ENCODE measurements around the gene TMEM30A.

GRCh38 chr6:75315978-75316377 is 31.4 kb upstream of the TMEM30A start:
- TF ChIP-seq TCF7L2 (IDR thresholded peaks at IDR 0.05; ENCODE audit: borderline replicate concordance, low read depth, low read length) = no peak
- TF ChIP-seq, protein P1, sequence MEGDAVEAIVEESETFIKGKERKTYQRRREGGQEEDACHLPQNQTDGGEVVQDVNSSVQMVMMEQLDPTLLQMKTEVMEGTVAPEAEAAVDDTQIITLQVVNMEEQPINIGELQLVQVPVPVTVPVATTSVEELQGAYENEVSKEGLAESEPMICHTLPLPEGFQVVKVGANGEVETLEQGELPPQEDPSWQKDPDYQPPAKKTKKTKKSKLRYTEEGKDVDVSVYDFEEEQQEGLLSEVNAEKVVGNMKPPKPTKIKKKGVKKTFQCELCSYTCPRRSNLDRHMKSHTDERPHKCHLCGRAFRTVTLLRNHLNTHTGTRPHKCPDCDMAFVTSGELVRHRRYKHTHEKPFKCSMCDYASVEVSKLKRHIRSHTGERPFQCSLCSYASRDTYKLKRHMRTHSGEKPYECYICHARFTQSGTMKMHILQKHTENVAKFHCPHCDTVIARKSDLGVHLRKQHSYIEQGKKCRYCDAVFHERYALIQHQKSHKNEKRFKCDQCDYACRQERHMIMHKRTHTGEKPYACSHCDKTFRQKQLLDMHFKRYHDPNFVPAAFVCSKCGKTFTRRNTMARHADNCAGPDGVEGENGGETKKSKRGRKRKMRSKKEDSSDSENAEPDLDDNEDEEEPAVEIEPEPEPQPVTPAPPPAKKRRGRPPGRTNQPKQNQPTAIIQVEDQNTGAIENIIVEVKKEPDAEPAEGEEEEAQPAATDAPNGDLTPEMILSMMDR (tag by site-specific recombination; IDR thresholded peaks at IDR 0.05) = no peak

Data from HEK293 (cell line).